GM12874 (cell line): ENCODE measurements around the gene LRR1.

Source experiments
- TF ChIP-seq, protein P1 (sequence below): IDR thresholded peaks from 2 replicates; pipeline ENCODE4 v1.5.1; 2011; ENCODE audit warnings: low read depth, mild to moderate bottlenecking, control low read depth, low read length, moderate library complexity; ENCODE audit not compliant: insufficient read depth

The LRR1 gene

GRCh38 chr14:49581209-49582112, 17.3 kb upstream of the LRR1 start:
- TF ChIP-seq, protein P1, sequence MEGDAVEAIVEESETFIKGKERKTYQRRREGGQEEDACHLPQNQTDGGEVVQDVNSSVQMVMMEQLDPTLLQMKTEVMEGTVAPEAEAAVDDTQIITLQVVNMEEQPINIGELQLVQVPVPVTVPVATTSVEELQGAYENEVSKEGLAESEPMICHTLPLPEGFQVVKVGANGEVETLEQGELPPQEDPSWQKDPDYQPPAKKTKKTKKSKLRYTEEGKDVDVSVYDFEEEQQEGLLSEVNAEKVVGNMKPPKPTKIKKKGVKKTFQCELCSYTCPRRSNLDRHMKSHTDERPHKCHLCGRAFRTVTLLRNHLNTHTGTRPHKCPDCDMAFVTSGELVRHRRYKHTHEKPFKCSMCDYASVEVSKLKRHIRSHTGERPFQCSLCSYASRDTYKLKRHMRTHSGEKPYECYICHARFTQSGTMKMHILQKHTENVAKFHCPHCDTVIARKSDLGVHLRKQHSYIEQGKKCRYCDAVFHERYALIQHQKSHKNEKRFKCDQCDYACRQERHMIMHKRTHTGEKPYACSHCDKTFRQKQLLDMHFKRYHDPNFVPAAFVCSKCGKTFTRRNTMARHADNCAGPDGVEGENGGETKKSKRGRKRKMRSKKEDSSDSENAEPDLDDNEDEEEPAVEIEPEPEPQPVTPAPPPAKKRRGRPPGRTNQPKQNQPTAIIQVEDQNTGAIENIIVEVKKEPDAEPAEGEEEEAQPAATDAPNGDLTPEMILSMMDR, result no peak

- TF ChIP-seq, protein P1, result no peak
Measured at GRCh38 chr14:49582113-49582977, 16.4 kb upstream of the LRR1 start.

- TF ChIP-seq, protein P1, result no peak
Measured at GRCh38 chr14:49583629-49584028, 15.1 kb upstream of the LRR1 start.

DNA sequence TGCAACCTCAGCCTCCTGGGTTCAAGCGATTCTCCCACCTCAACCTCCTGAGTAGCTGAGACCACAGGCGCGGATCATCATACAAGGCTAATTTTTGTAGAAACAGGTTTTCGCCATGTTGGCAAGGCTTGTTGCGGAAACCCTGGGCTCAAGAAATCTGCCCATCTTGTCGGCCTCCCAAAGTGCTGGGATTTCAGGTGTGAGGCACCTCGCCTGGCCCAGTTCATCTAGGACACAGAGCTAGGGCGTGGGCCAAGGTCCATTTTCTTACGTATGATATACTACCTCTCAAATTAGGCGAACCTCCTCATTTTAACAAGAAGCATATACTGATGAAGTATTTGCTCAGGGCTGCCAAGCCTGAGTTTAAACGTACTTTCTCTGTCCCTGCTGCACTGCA, 14.7 kb upstream of the LRR1 start:
- TF ChIP-seq, protein P1, result no peak

GRCh38 chr14:49585803-49586672, 12.7 kb upstream of the LRR1 start, which contains the start of gene RPS29:
Gene RPS29, minus strand, starts transcription at chr14:49586380. Its CDS starts 34 bp downstream, at chr14:49586346.
- TF ChIP-seq, protein P1, result no peak

GRCh38 chr14:49586673-49587460, 11.9 kb upstream of the LRR1 start:
- TF ChIP-seq, protein P1, result peak; percentile 54; the same call in 1 of the 2 replicates
